Testis (tissue), 3 donors: ENCODE measurements around the gene SSPN. TPM values are rescaled to one million over a fixed set of nuclear protein-coding genes. Genes with fewer than 3 reads are reported as not detected.

ENCODE experiments used
- DNase-seq: peaks from one replicate; pipeline ENCODE4 v3.0.0-alpha.2; 2019
- H3K27ac ChIP-seq, 2 donors: fragments of 200-600 bp; sonication (generic); one replicate each; pipeline ENCODE4 v1.5.1; 2019
- H3K27me3 ChIP-seq: fragments of 200-600 bp; sonication (generic); one replicate; pipeline ENCODE4 v1.5.1; 2019
- H3K36me3 ChIP-seq: fragments of 200-600 bp; sonication (generic); one replicate; pipeline ENCODE4 v1.5.1; 2017; ENCODE audit warnings: low read depth; ENCODE audit errors: missing control alignments
- H3K4me1 ChIP-seq: fragments of 200-600 bp; sonication (generic); one replicate; pipeline ENCODE4 v1.5.1; 2019
- H3K4me3 ChIP-seq, 2 donors: fragments of 200-600 bp; sonication (generic); one replicate each; pipeline ENCODE4 v1.5.1; 2017 to 2019
- H3K9me3 ChIP-seq: fragments of 200-600 bp; sonication (generic); one replicate; pipeline ENCODE4 v1.5.1; 2017
- POLR2A ChIP-seq: fragments of 450-650 bp; IDR thresholded peaks from one replicate; pipeline ENCODE4 v1.6.1; 2017; ENCODE audit warnings: antibody characterized with exemption, mild to moderate bottlenecking, moderate library complexity
- WGBS, 2 donors: methylation state at CpG; one replicate each; pipeline ENCODE4 v1.1.5; 2018; 5-methylcytosine and 5-hydroxymethylcytosine counted together
- intact Hi-C: fragments of 100-400 bp; cut with DNase I; formaldehyde crosslinking; loops from one replicate; pipeline ENCODE4 v1.15.1; 2023; ENCODE audit warnings: low total_unique reads
- polyA plus RNA-seq: library from polyadenylated mRNA; stranded (reverse); fragments of 350-450 nt; fragmentation: Illumina TruSeq; extraction: RNeasy Lipid Tissue Mini Kit (QIAGEN cat#74804); gene quantifications from one replicate; pipeline ENCODE4 v1.2.3, GENCODE V29; 2014; ENCODE audit warnings: low read depth, low replicate concordance; ENCODE audit not compliant: insufficient read depth
- total RNA-seq, 2 donors: library from RNA; depleted of rRNA; stranded (reverse); fragments of >200 nt; gene quantifications; one replicate each; pipeline ENCODE4 v1.2.3, GENCODE V29; 2016
- TF ChIP-seq, protein P1 (sequence below), 3 experiments: fragments of 450-650 bp in 2 of 3; fragments of 200-600 bp in 1 of 3; sonication (generic) in 1 of 3; IDR thresholded peaks; one replicate each; pipeline ENCODE4 v1.5.1; 2016 to 2019; ENCODE audit warnings: antibody characterized with exemption in 3 of 3, mild to moderate bottlenecking in 2 of 3, moderate library complexity in 1 of 3

Gene SSPN
- total and polyA plus RNA-seq, 3 donors from 2014 or later = 17.8 to 41.6 (median 25.5) TPM

DNA sequence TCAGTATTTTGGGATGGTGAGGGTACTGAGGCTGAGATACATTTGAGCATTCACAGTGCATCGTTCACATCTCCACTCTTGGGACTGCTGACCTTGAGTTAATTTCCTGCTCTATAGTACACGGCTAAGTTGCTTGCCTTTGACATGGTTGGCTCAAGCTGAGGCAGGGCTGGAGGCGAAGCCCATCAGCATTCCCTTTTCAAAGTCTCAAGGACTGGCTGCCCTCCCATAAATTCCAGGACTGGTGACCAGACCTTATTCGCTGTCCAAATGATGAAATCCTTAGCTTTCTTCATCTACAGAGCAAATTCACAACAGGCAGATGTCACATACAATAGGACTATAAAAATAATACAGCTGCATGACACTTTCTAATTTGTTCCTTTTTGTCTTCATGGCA, 85.9 kb downstream of the SSPN start:
- no peaks in the 10 kb centered on the region for H3K27me3 ChIP-seq
- no peak overlapping the region for H3K27ac ChIP-seq
- no peak for DNase-seq
- H3K4me1 ChIP-seq = peaks cover 13% of the 10 kb centered on the region
- H3K36me3 ChIP-seq = no peaks in the 10 kb centered on the region
- TF ChIP-seq POLR2A = no peak
- TF ChIP-seq, protein P1, sequence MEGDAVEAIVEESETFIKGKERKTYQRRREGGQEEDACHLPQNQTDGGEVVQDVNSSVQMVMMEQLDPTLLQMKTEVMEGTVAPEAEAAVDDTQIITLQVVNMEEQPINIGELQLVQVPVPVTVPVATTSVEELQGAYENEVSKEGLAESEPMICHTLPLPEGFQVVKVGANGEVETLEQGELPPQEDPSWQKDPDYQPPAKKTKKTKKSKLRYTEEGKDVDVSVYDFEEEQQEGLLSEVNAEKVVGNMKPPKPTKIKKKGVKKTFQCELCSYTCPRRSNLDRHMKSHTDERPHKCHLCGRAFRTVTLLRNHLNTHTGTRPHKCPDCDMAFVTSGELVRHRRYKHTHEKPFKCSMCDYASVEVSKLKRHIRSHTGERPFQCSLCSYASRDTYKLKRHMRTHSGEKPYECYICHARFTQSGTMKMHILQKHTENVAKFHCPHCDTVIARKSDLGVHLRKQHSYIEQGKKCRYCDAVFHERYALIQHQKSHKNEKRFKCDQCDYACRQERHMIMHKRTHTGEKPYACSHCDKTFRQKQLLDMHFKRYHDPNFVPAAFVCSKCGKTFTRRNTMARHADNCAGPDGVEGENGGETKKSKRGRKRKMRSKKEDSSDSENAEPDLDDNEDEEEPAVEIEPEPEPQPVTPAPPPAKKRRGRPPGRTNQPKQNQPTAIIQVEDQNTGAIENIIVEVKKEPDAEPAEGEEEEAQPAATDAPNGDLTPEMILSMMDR (IDR thresholded peaks at IDR 0.05) = no peak
- intact Hi-C loops = no loop called here
- no peak overlapping the region for H3K4me3 ChIP-seq
- no peaks in the 10 kb centered on the region for H3K9me3 ChIP-seq
- 42 to 45% methylated on average over 4 of the region's 4 CpGs for WGBS, 2 donors

DNA sequence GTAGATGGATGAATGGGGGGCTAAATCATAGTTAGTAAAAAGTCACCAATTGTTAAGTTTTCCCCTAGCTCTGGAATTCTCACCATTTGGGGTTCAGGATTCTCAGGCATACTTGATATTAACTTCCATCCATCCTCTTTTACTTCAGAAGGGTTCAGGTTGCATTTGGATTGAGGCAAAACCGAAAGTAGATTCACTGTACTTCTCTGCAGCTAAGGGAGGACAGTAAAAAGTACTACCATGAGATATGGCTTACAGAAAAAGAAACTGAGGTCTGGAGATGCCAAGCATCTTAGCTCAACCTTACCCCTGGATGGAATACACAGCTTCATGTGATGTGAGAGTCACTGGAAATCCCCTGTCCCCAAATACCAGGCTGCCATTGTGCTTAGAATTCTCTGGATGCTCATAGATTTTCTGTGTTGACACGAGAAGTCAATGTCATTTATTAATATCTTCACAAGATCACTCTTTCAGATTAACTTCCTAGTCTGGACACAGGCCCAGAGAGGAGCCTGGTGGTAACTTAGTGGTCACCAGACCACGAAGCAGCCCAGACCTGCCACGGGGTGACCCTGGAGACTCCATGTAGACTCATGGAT, 87.1 kb downstream of the SSPN start:
- Histone ChIP-seq H3K27me3 (no peaks in the 10 kb centered on the region), H3K27ac (no peak overlapping the region), H3K4me3 (no peak overlapping the region), H3K4me1 (peaks cover 13% of the 10 kb centered on the region), H3K9me3 (no peaks in the 10 kb centered on the region), H3K36me3 (no peaks in the 10 kb centered on the region)
- 91 to 95% methylated on average over 4 of the region's 4 CpGs for WGBS, 2 donors
- intact Hi-C loops = no loop called here
- TF ChIP-seq, protein P1 (IDR thresholded peaks at IDR 0.05) = no peak
- no peak for TF ChIP-seq POLR2A
- no peak for DNase-seq

DNA sequence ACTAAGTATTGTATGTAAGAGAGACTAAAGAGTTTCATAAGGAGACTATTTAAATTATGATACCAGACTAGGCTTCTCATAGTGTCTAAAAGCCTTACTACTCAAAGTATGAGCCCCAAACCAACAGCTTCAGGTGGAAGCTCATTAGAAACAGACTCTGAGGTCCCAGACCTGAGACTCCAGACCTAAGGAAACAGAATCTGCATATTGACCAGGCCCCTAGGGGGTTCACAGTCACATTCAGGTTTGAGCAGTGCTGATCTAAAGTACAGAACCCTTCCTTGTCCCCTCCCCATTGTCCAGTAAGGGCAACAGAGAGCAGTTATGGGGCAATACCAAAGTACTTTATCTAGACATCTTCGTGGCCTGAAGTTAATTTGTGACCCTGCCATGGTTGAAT, 87.7 kb downstream of the SSPN start:
- Histone ChIP-seq H3K27me3 (no peaks in the 10 kb centered on the region), H3K4me1 (peaks cover 13% of the 10 kb centered on the region), H3K4me3 (no peak overlapping the region), H3K27ac (no peak overlapping the region), H3K9me3 (no peaks in the 10 kb centered on the region), H3K36me3 (no peaks in the 10 kb centered on the region)
- intact Hi-C loops = no loop called here
- DNase-seq = no peak
- TF ChIP-seq, protein P1 (IDR thresholded peaks at IDR 0.05) = no peak
- TF ChIP-seq POLR2A = no peak
- WGBS, 2 donors = 75 to 78% methylated on average over 1 of the region's 1 CpG

DNA sequence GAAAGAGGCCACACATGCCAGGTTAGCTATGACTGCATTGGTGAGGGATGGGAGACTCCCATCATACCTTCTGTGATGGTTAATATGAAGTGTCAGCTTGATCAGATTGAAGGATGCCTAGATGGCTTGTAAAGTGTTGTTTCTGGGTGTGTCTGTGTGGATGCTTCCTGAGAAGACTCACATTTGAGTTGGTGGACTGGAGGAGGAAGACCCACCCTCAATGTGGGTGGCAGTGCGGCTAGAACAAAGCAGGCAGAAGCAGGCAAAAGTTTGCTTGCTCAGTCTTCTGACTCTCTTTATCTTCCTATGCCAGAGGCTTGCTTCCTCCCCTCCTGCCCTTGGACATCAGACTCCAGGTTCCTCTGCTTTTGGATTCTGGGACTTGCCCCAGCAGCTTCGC, 88.2 kb downstream of the SSPN start:
- WGBS, 2 donors = 87 to 89% methylated on average over 2 of the region's 2 CpGs
- no peak for DNase-seq
- intact Hi-C loops = no loop called here
- no peak overlapping the region for H3K27ac ChIP-seq
- H3K4me1 ChIP-seq = peaks cover 9% of the 10 kb centered on the region
- TF ChIP-seq, protein P1 (IDR thresholded peaks at IDR 0.05) = no peak
- TF ChIP-seq POLR2A = no peak
- H3K9me3 ChIP-seq = no peaks in the 10 kb centered on the region
- H3K36me3 ChIP-seq = no peaks in the 10 kb centered on the region
- H3K27me3 ChIP-seq = no peaks in the 10 kb centered on the region
- no peak overlapping the region for H3K4me3 ChIP-seq

DNA sequence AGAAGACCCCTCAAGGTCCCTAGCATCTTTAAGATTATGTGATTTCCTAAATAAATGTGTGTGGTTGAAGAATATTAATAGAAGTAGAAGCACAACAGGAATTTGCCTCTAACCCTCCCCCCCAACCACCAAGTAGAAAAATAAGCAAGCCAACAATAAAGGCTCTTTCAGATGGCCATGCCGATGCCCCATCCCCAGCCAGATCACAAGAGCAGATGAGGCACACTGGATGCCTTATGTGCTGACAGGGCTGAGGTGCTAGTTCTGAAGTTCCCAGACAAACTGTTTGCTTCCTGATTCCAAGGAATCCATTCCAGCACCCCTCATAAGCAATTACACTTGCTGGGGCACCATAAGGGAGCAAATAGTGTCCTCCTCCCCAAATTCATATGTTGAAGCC, 90.0 kb downstream of the SSPN start:
- 93 to 100% methylated on average over 1 of the region's 1 CpG for WGBS, 2 donors
- intact Hi-C loops = no loop called here
- TF ChIP-seq, protein P1 (IDR thresholded peaks at IDR 0.05) = no peak
- no peak for TF ChIP-seq POLR2A

More for the DNA sequence above, 90.0 kb downstream of the SSPN start:
- H3K36me3 ChIP-seq = no peaks in the 10 kb centered on the region
- H3K9me3 ChIP-seq = no peaks in the 10 kb centered on the region
- H3K27ac ChIP-seq = no peak overlapping the region
- no peak for DNase-seq
- H3K4me3 ChIP-seq = no peak overlapping the region
- no peaks in the 10 kb centered on the region for H3K27me3 ChIP-seq
- peaks cover 8% of the 10 kb centered on the region for H3K4me1 ChIP-seq
